ENCODE measurements around the gene KCTD7. TPM values are rescaled to one million over a fixed set of nuclear protein-coding genes. Genes with fewer than 3 reads are reported as not detected.
"Not testable (repeated sequence)": the region's sequence is repeated elsewhere in the genome, so short reads cannot be mapped to it uniquely, and the experiment has no call there.

The KCTD7 gene
- total RNA-seq, 1 donor from 2014 or later, result 14.6 TPM

DNA sequence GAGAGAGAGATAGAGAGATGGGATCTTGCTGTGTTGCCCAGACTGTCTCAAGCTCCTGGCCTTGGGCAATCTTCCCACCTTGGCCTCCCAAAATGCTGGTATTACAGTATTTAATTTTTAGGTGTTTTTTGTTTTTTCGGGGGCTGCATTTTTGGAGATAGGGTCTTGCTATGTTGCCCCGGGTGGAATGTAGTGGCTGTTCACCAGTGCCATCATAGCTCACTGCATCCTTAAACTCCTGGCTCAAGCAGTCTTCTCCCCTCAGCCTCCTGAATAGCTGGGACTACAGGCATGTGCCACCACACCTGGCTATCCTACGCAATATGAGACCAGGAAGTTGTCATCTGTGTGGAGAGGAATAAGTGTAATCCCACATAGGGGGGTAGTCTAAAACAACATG, 42.4 kb downstream of the KCTD7 start:
- Mint-ChIP-seq H3K27ac (ENCODE audit: unreplicated experiment) (no peak overlapping the region), H3K4me1 (ENCODE audit: unreplicated experiment) (no peaks in the 10 kb centered on the region), H3K27me3 (ENCODE audit: unreplicated experiment) (no peaks in the 10 kb centered on the region), H3K4me3 (ENCODE audit: unreplicated experiment) (no peak overlapping the region), H3K36me3 (ENCODE audit: low read depth, unreplicated experiment) (peaks cover 7% of the 10 kb centered on the region), H3K9me3 (ENCODE audit: unreplicated experiment) (no peaks in the 10 kb centered on the region)
- no peak for DNase-seq (ENCODE audit: low spot score)
- TF ChIP-seq, protein P1, sequence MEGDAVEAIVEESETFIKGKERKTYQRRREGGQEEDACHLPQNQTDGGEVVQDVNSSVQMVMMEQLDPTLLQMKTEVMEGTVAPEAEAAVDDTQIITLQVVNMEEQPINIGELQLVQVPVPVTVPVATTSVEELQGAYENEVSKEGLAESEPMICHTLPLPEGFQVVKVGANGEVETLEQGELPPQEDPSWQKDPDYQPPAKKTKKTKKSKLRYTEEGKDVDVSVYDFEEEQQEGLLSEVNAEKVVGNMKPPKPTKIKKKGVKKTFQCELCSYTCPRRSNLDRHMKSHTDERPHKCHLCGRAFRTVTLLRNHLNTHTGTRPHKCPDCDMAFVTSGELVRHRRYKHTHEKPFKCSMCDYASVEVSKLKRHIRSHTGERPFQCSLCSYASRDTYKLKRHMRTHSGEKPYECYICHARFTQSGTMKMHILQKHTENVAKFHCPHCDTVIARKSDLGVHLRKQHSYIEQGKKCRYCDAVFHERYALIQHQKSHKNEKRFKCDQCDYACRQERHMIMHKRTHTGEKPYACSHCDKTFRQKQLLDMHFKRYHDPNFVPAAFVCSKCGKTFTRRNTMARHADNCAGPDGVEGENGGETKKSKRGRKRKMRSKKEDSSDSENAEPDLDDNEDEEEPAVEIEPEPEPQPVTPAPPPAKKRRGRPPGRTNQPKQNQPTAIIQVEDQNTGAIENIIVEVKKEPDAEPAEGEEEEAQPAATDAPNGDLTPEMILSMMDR (IDR thresholded peaks at IDR 0.05; ENCODE audit: unreplicated experiment), result no peak

DNA sequence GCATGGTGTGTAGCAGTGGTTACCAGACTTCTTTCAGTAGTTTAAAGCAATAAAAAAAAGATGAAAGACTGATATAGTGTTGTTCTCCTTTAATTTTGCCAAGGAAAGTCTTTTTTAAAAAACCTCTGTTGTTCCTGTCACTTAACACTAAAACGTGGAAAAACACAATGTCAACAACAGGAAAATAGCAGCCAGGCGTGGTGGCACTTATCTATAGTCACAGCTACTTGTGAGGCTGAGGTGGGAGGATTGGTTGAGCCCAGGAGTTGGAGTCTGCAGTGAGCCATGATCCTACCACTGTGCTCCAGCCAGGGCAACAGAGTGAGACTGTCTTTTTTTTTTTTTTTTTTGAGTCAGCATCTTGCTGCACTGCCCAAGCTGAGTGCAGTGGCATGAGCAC, 42.8 kb downstream of the KCTD7 start:
- H3K4me1 Mint-ChIP-seq (ENCODE audit: unreplicated experiment); H3K27me3 Mint-ChIP-seq (ENCODE audit: unreplicated experiment); H3K27ac Mint-ChIP-seq (ENCODE audit: unreplicated experiment); H3K4me3 Mint-ChIP-seq (ENCODE audit: unreplicated experiment); H3K9me3 Mint-ChIP-seq (ENCODE audit: unreplicated experiment); H3K36me3 Mint-ChIP-seq (ENCODE audit: low read depth, unreplicated experiment); DNase-seq (ENCODE audit: low spot score): not testable (repeated sequence)

DNA sequence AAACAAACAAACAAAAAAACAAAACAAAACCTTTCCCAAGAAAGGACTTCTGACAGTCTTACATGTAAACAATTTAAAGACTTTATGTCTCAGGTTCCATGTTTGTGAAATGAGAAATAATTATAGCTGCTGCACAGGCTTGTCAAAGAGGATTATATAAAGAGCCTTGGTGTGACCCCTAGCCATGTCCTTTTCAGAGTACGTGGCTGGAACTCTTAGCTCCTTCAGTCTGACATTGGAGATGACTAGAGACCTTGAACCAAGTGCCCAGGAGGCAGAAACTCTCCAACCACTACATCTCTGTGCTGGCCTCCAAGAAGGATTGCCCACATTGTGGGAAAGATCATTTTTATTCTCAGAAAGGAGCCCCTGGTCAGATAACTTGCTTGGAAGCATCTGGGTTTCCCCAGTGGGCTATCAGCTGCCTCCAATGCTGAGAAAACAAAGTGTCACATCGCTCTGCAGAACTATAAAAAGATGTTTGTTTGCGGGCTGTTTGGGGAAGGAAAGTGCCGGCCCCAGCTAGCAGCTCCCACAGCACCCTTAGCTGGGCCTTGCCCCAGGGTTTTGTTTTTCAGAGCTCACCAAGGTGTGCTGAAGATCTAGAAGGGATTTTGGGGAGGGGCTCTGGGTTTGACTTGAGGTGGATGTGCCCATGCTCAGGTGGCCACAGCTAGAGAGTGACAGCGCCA, 43.9 kb downstream of the KCTD7 start:
- not testable (repeated sequence) for H3K4me1 Mint-ChIP-seq (ENCODE audit: unreplicated experiment); H3K36me3 Mint-ChIP-seq (ENCODE audit: low read depth, unreplicated experiment); H3K27me3 Mint-ChIP-seq (ENCODE audit: unreplicated experiment); H3K9me3 Mint-ChIP-seq (ENCODE audit: unreplicated experiment); H3K4me3 Mint-ChIP-seq (ENCODE audit: unreplicated experiment); H3K27ac Mint-ChIP-seq (ENCODE audit: unreplicated experiment); DNase-seq (ENCODE audit: low spot score)

DNA sequence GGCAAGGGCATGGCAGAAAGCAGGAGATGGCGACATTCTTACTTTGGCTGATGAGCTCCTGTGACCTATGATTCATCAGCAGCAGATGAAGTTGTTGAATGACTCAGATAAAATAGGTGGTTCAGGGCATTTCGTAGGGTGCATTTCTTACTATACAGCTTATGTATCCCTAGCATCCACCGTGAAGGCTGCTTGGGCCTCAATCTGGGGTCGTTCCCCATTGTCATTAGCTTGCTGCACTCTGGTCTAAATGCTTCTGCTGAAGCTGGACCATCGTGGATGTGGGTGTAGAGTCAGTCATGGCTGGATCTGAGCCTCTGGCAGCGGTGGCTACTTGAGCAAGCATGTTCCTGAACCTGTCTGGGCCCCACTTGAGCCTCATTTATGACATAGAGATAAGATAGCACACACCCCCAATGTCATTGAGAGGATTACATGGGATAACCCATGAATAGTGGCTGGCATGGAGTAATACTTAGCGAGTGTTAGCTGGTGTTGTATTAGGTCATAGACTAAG, 44.5 kb downstream of the KCTD7 start:
- not testable (repeated sequence) for H3K9me3 Mint-ChIP-seq (ENCODE audit: unreplicated experiment); H3K27me3 Mint-ChIP-seq (ENCODE audit: unreplicated experiment); H3K4me3 Mint-ChIP-seq (ENCODE audit: unreplicated experiment); DNase-seq (ENCODE audit: low spot score); H3K4me1 Mint-ChIP-seq (ENCODE audit: unreplicated experiment); H3K27ac Mint-ChIP-seq (ENCODE audit: unreplicated experiment); H3K36me3 Mint-ChIP-seq (ENCODE audit: low read depth, unreplicated experiment)

DNA sequence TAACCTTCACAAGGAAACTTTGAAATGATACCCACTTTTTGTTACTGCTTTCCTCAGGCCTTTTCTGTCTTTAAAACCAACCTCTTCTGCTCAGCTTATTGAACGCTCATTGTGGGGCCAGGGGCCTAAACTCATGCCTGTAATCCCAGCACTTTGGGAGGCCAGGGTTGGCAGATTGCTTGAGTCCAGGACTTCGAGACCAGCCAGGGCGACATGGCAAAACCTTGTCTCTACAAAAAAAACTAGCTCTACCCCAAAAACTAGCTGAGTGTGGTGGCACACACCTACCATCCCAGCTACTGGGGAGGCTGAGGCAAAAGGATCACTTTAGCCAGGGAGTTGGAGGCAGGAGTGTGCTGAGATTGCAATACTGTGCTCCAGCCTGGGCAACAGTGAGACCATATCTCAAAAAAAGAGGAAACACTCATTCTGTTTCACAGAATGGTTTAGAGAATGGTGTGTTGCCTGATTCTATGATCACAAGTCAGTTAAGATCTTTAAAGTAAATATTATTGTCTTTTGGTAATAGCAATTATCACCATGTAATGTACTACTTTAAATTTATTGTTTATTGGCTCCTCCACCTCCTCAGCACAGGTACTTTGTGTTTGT, 51.1 kb downstream of the KCTD7 start:
- Mint-ChIP-seq H3K4me1 (ENCODE audit: unreplicated experiment) (peaks cover 2% of the 10 kb centered on the region), H3K4me3 (ENCODE audit: unreplicated experiment) (no peak overlapping the region), H3K27ac (ENCODE audit: unreplicated experiment) (no peak overlapping the region), H3K36me3 (ENCODE audit: low read depth, unreplicated experiment) (peaks cover 4% of the 10 kb centered on the region), H3K27me3 (ENCODE audit: unreplicated experiment) (peaks cover 3% of the 10 kb centered on the region), H3K9me3 (ENCODE audit: unreplicated experiment) (no peaks in the 10 kb centered on the region)
- TF ChIP-seq, protein P1 (IDR thresholded peaks at IDR 0.05; ENCODE audit: unreplicated experiment), result no peak
- no peak for DNase-seq (ENCODE audit: low spot score)

DNA sequence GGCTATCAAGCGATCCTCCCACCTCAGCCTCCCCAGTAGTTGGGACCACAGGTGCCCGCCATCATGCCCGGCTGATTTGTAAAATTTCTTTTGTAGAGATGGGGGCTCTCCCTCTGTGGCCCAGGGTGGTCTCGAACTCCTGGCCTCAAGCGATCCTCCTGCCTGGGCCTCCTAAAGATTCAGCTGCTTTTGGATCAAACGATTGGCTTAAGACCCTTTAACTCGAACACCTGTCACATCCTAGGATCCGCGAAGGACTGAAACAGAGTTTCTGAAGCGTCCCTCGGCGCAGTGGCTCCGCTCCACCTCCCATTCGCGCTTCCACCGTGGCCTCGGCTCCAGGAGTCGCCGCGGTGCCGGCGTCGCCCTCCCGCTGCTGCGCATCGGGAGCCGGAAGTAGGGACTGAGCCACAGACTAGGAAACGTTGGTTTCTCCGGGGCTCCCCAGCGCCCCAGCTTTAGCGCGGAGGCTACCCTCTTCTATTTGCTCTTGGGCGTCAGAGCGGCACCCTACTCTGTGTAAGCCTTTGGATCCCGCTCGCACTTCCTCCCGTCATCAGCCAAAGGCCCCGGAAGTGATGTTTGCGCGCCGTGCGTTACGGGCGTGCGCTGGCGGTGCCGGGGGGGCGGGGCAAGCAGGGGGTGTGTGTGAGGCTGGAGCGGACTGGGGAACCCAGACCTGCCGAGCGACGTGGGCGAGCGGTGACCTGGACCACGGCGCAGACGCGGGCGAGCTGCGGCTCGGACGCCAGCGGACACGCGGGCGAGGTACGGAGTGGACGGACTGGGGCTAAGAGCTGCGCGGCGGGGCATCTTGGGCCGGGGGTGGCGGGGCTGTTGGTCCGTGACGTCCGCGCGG, 53.0 kb downstream of the KCTD7 start:
- TF ChIP-seq, protein P1 (IDR thresholded peaks at IDR 0.05; ENCODE audit: unreplicated experiment), result no peak
- H3K36me3 Mint-ChIP-seq (ENCODE audit: low read depth, unreplicated experiment), result peaks cover 4% of the 10 kb centered on the region
- H3K27ac Mint-ChIP-seq (ENCODE audit: unreplicated experiment), result peak overlapping the region; percentile 72
- no peaks in the 10 kb centered on the region for H3K9me3 Mint-ChIP-seq (ENCODE audit: unreplicated experiment)
- peaks cover 3% of the 10 kb centered on the region for H3K27me3 Mint-ChIP-seq (ENCODE audit: unreplicated experiment)
- H3K4me3 Mint-ChIP-seq (ENCODE audit: unreplicated experiment), result peak overlapping the region; percentile 90
- peaks cover 6% of the 10 kb centered on the region for H3K4me1 Mint-ChIP-seq (ENCODE audit: unreplicated experiment)
- peak; percentile 90 for DNase-seq (ENCODE audit: low spot score)

All from endothelial cell (in vitro differentiated cells).